Measurements from ENCODE around the gene IL21R.
"Not testable (repeated sequence)": the region's sequence is repeated elsewhere in the genome, so short reads cannot be mapped to it uniquely, and the experiment has no call there.

Gene IL21R

GRCh38 chr16:27429981-27430441 lies 28.0 kb downstream of the IL21R start:
- DNase-seq = no peak

DNA sequence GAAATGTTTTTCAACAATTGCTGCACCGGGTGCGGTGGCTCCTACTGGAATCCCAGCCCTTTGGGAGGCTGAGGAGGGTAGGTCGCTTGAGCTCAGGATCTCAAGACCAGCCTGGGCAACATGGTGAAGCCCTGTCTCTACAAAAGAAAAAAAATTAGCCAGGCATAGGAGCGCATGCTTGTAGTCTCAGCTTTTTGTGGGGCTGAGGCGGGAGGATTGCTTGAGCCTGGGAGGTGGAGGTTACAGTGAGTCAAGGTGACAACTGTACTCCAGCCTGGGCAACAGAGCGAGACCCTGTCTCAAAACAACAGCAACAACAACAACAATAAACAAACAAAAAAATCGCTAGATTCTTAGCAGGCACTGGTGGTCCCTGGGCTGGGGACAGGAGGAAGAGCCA lies 28.5 kb downstream of the IL21R start:
- no peak for DNase-seq

- DNase-seq = no peak
These were observed 29.0 kb downstream of the IL21R start for GRCh38 chr16:27430923-27431484.

GRCh38 chr16:27431773-27432532 lies 30.0 kb downstream of the IL21R start:
- no peak for DNase-seq

- DNase-seq = no peak
These were observed 30.6 kb downstream of the IL21R start for GRCh38 chr16:27432558-27432957.

- not testable (repeated sequence) for DNase-seq
These were observed 31.2 kb downstream of the IL21R start for GRCh38 chr16:27433191-27433590.

GRCh38 chr16:27433636-27434035 lies 31.7 kb downstream of the IL21R start:
- DNase-seq = no peak

DNA sequence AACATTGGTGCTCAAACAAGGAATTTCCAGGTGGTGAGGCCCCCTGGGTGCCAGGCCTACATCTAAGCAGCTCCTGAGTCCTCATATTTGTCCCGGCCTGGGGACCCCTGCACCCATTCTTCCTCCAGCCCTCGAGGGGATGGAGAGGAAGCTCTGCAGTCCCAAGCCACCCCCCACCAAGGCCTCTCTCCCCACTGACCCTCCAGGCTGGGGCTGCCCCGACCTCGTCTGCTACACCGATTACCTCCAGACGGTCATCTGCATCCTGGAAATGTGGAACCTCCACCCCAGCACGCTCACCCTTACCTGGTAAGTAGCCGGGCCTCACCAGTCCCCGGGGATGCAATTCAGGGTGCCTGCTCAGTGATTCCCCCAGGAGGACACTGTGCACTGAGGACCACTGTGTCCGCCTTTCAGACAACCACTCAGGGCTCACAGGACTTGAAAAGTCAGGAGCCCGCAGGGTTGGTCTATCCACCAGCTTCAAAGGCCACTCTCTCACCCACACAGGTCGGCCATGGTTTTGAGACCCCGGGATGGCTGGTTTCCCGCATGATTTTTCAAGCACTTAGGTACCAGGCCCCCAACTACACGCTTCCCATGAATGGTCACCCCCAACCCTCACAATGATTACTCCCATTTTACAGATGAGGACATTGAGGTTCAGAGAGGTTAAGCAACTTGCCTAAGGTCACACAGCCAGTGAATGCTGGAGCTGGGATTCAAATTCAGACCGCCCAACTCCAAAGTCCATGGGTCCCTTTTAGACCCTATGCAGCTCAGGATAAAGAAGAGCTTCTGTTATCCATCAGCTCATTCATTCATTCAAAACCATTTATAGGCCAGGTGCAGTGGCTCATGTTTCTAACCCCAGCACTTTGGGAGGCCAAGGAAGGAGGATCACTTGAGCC lies 32.4 kb downstream of the IL21R start:
- no peak for DNase-seq

- not testable (repeated sequence) for DNase-seq
These were observed 33.2 kb downstream of the IL21R start for GRCh38 chr16:27435146-27435545.

- DNase-seq = no peak
These were observed 34.1 kb downstream of the IL21R start for GRCh38 chr16:27436065-27436464.

- DNase-seq = no peak
These were observed 35.1 kb downstream of the IL21R start for GRCh38 chr16:27436921-27437650.

GRCh38 chr16:27437946-27438345 lies 36.0 kb downstream of the IL21R start:
- no peak for DNase-seq

DNA sequence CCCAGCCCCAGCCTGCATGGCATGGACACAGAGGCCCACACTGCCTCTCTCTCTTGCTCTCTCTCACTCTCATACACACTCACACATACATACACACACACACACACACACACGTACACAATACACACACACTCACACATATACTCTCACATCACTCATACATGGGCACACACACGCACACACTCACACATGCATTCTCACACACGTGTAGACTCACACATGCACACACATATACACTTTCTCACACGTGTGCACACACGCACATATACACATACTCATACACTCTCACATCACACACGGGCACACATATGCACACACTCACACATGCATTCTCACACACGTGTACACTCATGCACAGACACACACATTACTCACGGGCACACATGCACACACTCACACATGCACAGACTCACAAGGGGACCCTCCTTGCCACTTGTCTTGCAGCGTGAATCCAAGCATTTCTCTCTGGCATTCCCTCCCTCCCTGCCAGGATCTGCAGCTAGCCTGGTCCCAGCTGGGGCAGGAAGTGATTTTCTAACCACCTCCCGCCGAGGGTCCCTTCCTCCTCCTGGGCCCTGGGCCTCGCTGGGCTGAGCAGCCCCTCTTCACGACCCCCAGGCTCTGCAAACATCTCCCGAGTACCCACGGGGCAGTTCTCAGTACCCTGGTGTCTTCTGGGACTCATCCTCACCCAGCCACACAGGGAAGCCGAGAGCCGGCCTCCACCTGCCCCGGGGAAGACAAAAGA lies 37.5 kb downstream of the IL21R start:
- DNase-seq = no peak

- no peak for DNase-seq
These were observed 39.3 kb downstream of the IL21R start for GRCh38 chr16:27441276-27441675.

GRCh38 chr16:27441998-27442397 lies 40.0 kb downstream of the IL21R start:
- DNase-seq = no peak

GRCh38 chr16:27444015-27444414 lies 42.0 kb downstream of the IL21R start:
- no peak for DNase-seq

GRCh38 chr16:27444470-27444869 lies 42.5 kb downstream of the IL21R start:
- DNase-seq = no peak

DNA sequence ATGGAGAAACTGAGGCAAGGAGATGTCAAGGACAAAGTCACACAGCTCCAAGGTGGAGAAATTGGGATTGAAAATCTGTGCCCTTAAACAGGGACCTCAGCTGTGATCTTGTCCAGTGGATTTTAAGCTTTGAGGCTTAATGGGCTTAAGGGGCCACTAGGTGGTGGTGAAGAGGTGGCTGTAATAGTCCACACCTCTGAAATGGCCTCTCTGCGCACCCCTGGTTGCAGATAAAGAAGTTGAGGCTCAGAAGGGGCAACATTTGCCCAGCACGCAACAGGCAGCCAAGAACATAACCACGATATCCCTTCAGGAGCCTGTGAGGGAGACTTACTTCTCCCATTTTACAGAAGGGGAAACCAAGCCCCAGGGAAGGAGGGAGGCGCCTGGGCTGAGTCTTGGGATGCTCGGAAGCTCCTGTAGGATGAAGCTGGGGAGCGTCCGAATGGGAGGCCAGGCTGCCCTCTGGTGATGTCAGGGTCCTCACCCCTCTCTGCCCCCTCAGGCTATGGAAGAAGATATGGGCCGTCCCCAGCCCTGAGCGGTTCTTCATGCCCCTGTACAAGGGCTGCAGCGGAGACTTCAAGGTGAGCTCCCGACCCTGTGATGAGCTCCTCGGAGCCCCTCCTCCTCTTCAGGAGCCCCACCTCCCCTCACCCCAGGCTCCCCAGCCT lies 43.7 kb downstream of the IL21R start:
- no peak for DNase-seq

DNA sequence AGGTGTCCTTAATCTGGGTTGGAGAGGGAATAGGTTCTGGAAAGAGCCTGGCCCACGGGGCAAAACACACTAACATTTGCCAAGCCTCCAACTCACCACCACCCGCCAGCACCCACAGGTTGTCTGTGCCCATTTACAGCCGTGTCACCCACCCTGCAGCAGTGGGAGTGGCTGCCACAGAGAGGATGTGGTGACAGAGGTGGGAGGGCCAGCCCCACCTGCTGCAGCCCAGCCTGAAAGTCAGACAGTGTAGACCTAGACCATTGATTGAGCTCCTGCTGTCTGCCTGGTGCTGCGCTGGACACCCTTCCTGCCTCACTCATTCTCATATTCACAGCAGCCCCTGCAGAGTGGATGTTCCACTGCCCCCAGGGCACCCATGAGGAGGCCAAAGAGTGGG lies 44.7 kb downstream of the IL21R start:
- DNase-seq = no peak

DNA sequence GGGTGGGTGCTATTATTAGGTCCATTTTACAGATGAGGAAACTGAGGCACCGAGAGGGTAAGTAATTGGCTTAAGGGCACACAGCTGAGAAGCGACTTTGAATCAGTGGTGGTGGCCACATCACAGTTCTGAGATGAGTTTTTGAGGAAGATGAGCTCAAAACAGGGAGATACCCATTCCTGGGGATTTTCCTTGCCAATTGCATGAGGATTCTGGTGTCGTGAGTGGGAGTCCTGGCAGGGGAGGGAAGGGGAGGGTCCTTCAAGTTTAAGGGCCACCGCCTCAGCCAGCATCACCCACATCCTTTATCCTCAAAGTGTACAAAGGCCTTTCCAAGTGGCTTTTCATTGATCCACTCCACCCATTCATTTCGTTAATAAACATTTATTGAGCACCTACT lies 45.3 kb downstream of the IL21R start:
- no peak for DNase-seq
